Immature natural killer cell (primary cell): ENCODE measurements around the gene KRTAP10-8. TPM values are rescaled to one million over a fixed set of nuclear protein-coding genes. Genes with fewer than 3 reads are reported as not detected.
A peak's percentile ranks its signal among the peaks of the same experiment; 100 is the strongest.

Experiments used
- DNase-seq, 3 donors: peaks; one replicate each; pipeline ENCODE4 v3.0.0; 2022; ENCODE audit warnings: mixed read lengths in 1 of 3
- H3K27ac Mint-ChIP-seq, 6 donors: one replicate each; pipeline ENCODE4 v1.8.0; 2020; ENCODE audit warnings: mixed read lengths in 6 of 6, mild to moderate bottlenecking in 5 of 6, inconsistent platforms in 4 of 6, moderate library complexity in 3 of 6
- H3K27me3 Mint-ChIP-seq, 3 donors: one replicate each; pipeline ENCODE4 v1.8.0; 2020 to 2021; ENCODE audit warnings: low read depth in 3 of 3, mild to moderate bottlenecking in 3 of 3, mixed read lengths in 3 of 3, moderate library complexity in 3 of 3, inconsistent platforms in 1 of 3
- H3K36me3 Mint-ChIP-seq, 3 donors: one replicate each; pipeline ENCODE4 v1.8.0; 2020; ENCODE audit warnings: mixed read lengths in 3 of 3, inconsistent platforms in 2 of 3, mild to moderate bottlenecking in 2 of 3
- H3K4me1 Mint-ChIP-seq, 2 donors: one replicate each; pipeline ENCODE4 v1.8.0; 2020; ENCODE audit warnings: inconsistent platforms in 2 of 2, mild to moderate bottlenecking in 2 of 2, mixed read lengths in 2 of 2, moderate library complexity in 1 of 2
- H3K4me3 Mint-ChIP-seq, 5 donors: one replicate each; pipeline ENCODE4 v1.8.0; 2020; ENCODE audit warnings: mild to moderate bottlenecking in 5 of 5, mixed read lengths in 5 of 5, inconsistent platforms in 3 of 5, moderate library complexity in 3 of 5
- H3K9me3 Mint-ChIP-seq, 6 donors: one replicate each; pipeline ENCODE4 v1.8.0; 2020; ENCODE audit warnings: mild to moderate bottlenecking in 6 of 6, mixed read lengths in 6 of 6, inconsistent platforms in 4 of 6, moderate library complexity in 3 of 6
- polyA plus RNA-seq, 3 donors: library from polyadenylated mRNA; unstranded; fragments of 300-500 nt; fragmentation: Illumina TruSeq; gene quantifications; one replicate each; pipeline ENCODE4 v1.2.3, GENCODE V29; 2021

The KRTAP10-8 gene, protein sequence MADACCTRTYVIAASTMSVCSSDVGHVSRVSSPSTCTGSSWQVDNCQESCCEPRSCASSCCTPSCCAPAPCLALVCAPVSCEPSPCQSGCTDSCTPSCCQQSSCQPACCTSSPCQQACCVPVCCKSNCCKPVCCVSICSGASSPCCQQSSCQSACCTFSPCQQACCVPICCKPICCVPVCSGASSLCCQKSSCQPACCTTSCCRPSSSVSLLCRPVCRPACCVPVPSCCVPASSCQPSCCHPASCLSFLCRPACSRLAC
- polyA plus RNA-seq: not detected

- Mint-ChIP-seq H3K4me3 (no peak within 1 kb of the TSS), H3K36me3 (peaks cover 15 to 21% (median 18%) of the 10 kb centered on the region in 3 donors), H3K9me3 (peaks cover 6 to 28% (median 24%) of the 10 kb centered on the region in 6 donors), H3K27me3 (peaks cover 0 to 4% (median 2%) of the 10 kb centered on the region in 3 donors), H3K27ac (no peak within 1 kb of the TSS), H3K4me1 (peaks cover 0 to 5% of the 10 kb centered on the region in 2 donors)
- DNase-seq: peak in 1 of 3 donors; percentile 9
These were observed at the start of gene KRTAP10-8 for GRCh38 chr21:44612029-44612486. Gene KRTAP10-8, plus strand, starts transcription at chr21:44612079. Its CDS starts 22 bp downstream, at chr21:44612101.

DNA sequence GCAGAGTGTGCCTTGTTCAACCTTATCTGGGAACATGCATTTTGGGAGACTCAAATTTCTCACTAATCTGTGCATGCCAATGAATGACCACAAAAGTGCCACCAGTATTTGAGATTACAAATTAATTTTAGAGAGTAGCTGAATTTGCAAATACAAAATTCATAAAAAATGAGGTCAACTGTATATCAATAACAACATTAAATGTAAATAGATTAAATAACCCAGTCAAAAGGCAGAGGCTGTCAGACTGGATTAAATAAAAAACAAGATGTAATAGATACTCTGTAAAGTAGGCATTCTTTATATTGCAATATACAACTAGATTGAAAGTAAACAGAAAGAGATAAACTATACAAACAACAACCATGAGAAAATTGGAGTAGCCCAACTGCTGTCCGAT, 47.8 kb upstream of the KRTAP10-8 start:
- peaks cover 0 to 9% (median 5%) of the 10 kb centered on the region in 6 donors for H3K9me3 Mint-ChIP-seq
- DNase-seq: no peak
- H3K4me3 Mint-ChIP-seq: no peak overlapping the region
- no peaks in the 10 kb centered on the region for H3K36me3 Mint-ChIP-seq
- peaks cover 13 to 14% of the 10 kb centered on the region in 2 donors for H3K4me1 Mint-ChIP-seq
- peak overlapping the region in 3 of 6 donors; percentile 1 to 68 (median 47) for H3K27ac Mint-ChIP-seq
- H3K27me3 Mint-ChIP-seq: peaks cover under 1 to 4% (median 3%) of the 10 kb centered on the region in 3 donors

- H3K27ac Mint-ChIP-seq: peak overlapping the region; percentile 16 to 84 (median 74)
- H3K4me1 Mint-ChIP-seq: peaks cover 13 to 14% of the 10 kb centered on the region in 2 donors
- H3K4me3 Mint-ChIP-seq: peak overlapping the region in 2 of 5 donors; percentile 38 to 48
- peaks cover 0 to 7% (median 5%) of the 10 kb centered on the region in 6 donors for H3K9me3 Mint-ChIP-seq
- peaks cover 3 to 7% (median 5%) of the 10 kb centered on the region in 3 donors for H3K27me3 Mint-ChIP-seq
- no peaks in the 10 kb centered on the region for H3K36me3 Mint-ChIP-seq
- DNase-seq: no peak
These were observed 46.8 kb upstream of the KRTAP10-8 start for GRCh38 chr21:44564886-44565598.

GRCh38 chr21:44566403-44566802, 45.5 kb upstream of the KRTAP10-8 start:
- H3K4me1 Mint-ChIP-seq: peaks cover 13 to 14% of the 10 kb centered on the region in 2 donors
- peaks cover 6 to 8% (median 7%) of the 10 kb centered on the region in 3 donors for H3K27me3 Mint-ChIP-seq
- no peak overlapping the region for H3K4me3 Mint-ChIP-seq
- no peaks in the 10 kb centered on the region for H3K36me3 Mint-ChIP-seq
- H3K27ac Mint-ChIP-seq: no peak overlapping the region
- peaks cover 0 to 7% (median 5%) of the 10 kb centered on the region in 6 donors for H3K9me3 Mint-ChIP-seq
- DNase-seq: no peak

- peak overlapping the region in 1 of 6 donors; percentile 15 for H3K27ac Mint-ChIP-seq
These were observed 44.3 kb upstream of the KRTAP10-8 start for GRCh38 chr21:44567481-44568171.

DNA sequence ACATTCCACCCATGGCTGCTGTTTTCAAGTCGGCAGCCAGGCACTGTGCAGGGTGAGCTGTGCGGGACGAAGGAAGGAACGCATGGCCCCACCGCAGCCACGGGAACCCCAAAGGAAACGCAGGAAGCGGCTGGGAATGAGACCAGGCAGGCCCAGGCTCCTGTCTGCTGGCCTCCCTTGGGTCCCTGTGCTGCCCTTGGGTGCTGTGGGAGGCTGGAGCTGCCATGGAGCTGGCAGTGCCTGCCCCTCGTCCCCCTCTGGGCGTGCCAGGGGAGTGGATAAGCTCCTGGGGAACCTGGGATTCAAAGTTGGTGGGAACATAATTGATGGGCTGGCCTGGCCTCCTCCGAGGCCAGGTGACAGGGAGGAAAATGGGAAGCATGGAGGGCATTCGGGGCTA, 43.6 kb upstream of the KRTAP10-8 start:
- no peak for DNase-seq
- no peaks in the 10 kb centered on the region for H3K36me3 Mint-ChIP-seq
- H3K4me3 Mint-ChIP-seq: no peak overlapping the region
- H3K27ac Mint-ChIP-seq: no peak overlapping the region
- H3K27me3 Mint-ChIP-seq: peaks cover 8 to 11% (median 8%) of the 10 kb centered on the region in 3 donors
- peaks cover 0 to under 1% (median 0%) of the 10 kb centered on the region in 6 donors for H3K9me3 Mint-ChIP-seq
- peaks cover 13 to 14% of the 10 kb centered on the region in 2 donors for H3K4me1 Mint-ChIP-seq

More at GRCh38 chr21:44567481-44568171, 44.3 kb upstream of the KRTAP10-8 start:
- Mint-ChIP-seq H3K9me3 (peaks cover 0 to 1% (median 0%) of the 10 kb centered on the region in 6 donors), H3K4me1 (peaks cover 13 to 14% of the 10 kb centered on the region in 2 donors), H3K36me3 (no peaks in the 10 kb centered on the region), H3K27me3 (peaks cover 8 to 11% (median 8%) of the 10 kb centered on the region in 3 donors), H3K4me3 (no peak overlapping the region)
- no peak for DNase-seq

DNA sequence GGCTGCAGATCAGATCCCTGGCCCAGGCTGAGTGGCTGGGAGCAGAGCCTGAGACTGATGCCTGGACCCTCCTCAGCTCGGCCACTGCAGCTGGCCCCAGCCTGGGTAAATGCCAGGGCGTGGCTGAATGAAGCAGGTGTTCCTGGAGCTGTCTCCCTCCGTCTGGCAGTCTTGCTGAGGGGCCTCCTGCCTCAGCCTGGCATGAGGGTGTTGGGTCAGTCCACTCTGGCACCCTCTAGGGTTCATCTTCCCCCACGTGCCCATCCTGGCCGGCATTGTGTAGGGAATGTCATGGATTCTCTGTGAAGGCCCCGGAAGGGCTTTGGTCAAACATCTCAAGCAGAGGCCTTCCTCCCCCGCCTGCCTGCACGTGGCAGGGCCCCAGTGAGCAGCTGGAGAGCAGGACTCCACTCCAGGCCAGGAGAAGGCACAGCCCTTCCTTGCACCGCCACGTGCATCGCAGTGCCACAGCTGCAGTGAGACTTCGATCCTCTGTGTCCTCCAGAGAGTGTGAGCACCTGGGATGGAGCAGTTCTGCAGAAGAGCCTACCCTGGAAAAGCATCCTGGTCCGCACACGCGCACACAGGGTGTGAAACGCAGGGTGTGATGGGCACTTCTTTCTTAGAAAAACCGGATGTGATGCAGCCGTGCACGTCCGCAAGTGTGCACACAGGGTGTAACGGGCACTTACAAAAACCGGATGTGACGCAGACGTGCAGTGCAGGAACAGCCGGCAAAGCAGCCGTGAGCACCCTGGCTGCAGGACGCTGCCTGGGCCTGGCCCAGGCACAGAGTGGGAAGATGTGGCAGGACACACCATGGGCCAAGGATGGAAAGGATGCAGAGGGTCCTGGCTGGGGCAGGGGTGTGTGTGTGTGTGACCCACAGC, 43.0 kb upstream of the KRTAP10-8 start:
- Mint-ChIP-seq H3K9me3 (no peaks in the 10 kb centered on the region), H3K4me1 (peaks cover 13 to 14% of the 10 kb centered on the region in 2 donors), H3K4me3 (no peak overlapping the region), H3K27ac (no peak overlapping the region), H3K36me3 (no peaks in the 10 kb centered on the region), H3K27me3 (peaks cover 8 to 11% (median 8%) of the 10 kb centered on the region in 3 donors)
- DNase-seq: no peak

DNA sequence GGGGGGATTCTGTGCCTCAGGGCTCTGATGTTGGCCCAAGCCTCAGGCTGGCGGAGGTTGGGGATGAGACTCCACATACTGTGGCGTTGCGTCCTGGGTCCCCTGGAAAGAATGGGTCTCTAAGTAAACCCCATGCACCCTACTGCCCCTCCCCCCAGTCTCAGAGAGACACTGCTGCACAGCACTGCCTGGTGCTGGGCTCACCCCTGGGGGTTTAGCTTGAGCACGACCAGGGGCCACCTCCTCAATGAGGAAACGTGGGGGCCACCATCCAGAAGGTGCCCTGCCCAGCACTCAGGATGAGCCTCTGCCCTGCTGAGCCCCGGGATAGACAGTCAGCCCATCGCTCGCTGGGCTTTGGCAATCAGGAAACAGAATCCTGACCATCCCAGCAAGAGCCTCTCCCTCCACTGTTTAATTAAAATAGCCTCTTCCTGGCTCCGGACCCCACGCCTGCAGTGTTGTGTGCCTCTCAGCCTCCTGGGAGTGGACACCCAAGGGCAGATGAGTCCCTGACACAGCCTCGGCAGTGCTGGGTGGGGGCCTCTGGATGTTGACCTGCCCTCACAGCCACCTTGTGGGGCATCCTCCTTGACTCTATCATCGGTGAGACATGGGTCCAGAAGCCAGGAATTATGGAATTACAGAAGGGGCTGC, 41.9 kb upstream of the KRTAP10-8 start:
- no peak for DNase-seq
- Mint-ChIP-seq H3K27ac (peak overlapping the region in 1 of 6 donors; percentile 29), H3K36me3 (no peaks in the 10 kb centered on the region), H3K9me3 (no peaks in the 10 kb centered on the region), H3K27me3 (peaks cover 8 to 13% (median 8%) of the 10 kb centered on the region in 3 donors), H3K4me1 (peaks cover 5% of the 10 kb centered on the region in 2 donors), H3K4me3 (no peak overlapping the region)

- H3K27ac Mint-ChIP-seq: no peak overlapping the region
- no peak overlapping the region for H3K4me3 Mint-ChIP-seq
- no peaks in the 10 kb centered on the region for H3K36me3 Mint-ChIP-seq
- H3K27me3 Mint-ChIP-seq: peaks cover 8 to 13% (median 8%) of the 10 kb centered on the region in 3 donors
- H3K4me1 Mint-ChIP-seq: no peaks in the 10 kb centered on the region
- no peak for DNase-seq
- H3K9me3 Mint-ChIP-seq: peaks cover 0 to 4% (median 0%) of the 10 kb centered on the region in 6 donors
These were observed 40.6 kb upstream of the KRTAP10-8 start for GRCh38 chr21:44571296-44571695.

DNA sequence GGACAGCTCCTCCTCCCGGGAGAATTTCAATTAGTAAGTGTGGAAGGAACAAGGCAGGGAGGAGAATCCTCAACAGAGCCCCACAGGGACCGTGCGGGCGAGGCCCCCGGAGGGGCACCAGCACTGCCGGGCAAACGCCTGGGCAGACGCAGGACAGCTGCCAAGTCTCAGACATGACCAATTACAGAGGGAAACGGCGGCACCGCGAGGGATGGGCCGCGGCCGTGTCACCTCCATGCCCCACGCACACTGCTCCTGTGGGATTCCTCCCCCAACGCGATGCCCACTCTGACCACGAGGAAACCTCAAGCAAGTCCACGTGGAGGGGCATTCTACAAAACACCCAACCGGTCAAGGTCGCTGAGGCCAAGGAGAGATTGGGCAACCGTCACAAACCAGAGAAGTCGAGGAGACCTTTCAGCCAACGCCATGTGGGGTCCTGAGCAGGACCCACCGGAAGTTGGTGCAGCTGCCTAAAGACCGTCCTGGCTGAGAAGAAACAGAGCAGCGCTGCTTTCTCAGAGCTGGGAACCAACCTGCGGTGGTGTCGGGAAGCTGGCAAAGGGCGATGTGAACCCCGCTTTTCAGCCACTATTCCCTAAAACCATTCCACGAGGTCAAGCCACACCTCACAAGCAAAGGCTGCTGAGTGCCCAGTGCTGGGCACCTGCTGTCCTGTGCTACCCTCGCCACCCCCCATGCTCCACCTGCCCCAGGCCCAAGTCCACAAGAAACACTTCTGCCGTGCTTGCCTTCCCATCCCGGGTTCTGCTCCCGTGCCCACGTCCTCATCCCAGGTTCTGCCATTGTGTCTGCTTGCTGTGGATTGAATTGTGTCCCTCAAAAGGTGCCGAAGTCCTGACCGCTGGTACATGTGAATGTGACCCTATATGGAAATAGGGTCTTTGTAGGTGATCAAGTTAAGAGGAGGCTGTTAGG, 39.8 kb upstream of the KRTAP10-8 start:
- H3K4me3 Mint-ChIP-seq: no peak overlapping the region
- peaks cover 0 to under 1% (median 0%) of the 10 kb centered on the region in 3 donors for H3K36me3 Mint-ChIP-seq
- H3K4me1 Mint-ChIP-seq: no peaks in the 10 kb centered on the region
- no peak for DNase-seq
- peaks cover 8 to 13% (median 10%) of the 10 kb centered on the region in 3 donors for H3K27me3 Mint-ChIP-seq
- H3K9me3 Mint-ChIP-seq: peaks cover 0 to 8% (median 2%) of the 10 kb centered on the region in 6 donors
- H3K27ac Mint-ChIP-seq: no peak overlapping the region

- Mint-ChIP-seq H3K9me3 (peaks cover 0 to 11% (median 3%) of the 10 kb centered on the region in 6 donors), H3K4me1 (no peaks in the 10 kb centered on the region), H3K27ac (no peak overlapping the region), H3K27me3 (peaks cover 8 to 10% (median 9%) of the 10 kb centered on the region in 3 donors), H3K4me3 (no peak overlapping the region), H3K36me3 (peaks cover 0 to 3% (median 3%) of the 10 kb centered on the region in 3 donors)
- DNase-seq: no peak
These were observed 38.8 kb upstream of the KRTAP10-8 start for GRCh38 chr21:44572959-44573583.
